Smooth muscle cell (in vitro differentiated cells): Measurements from ENCODE around the gene CNKSR1. TPM values are rescaled to one million over a fixed set of nuclear protein-coding genes. Genes with fewer than 3 reads are reported as not detected.

Experiments
- DNase-seq: peaks from one replicate; lab custom pipeline; 2025; ENCODE audit not compliant: unreplicated experiment; lab: John Stamatoyannopoulos, UW
- H2AFZ ChIP-seq: fragments of 200-600 bp; sonication (generic); 2 replicates; pipeline ENCODE4 v1.6.0; 2016; ENCODE audit warnings: antibody characterized with exemption, low read depth, mild to moderate bottlenecking
- H3F3A ChIP-seq: fragments of 200-600 bp; sonication (generic); 2 replicates; pipeline ENCODE4 v1.6.0; 2017; ENCODE audit warnings: antibody characterized with exemption, low read depth
- H3K27ac ChIP-seq: fragments of 200-600 bp; sonication (generic); 2 replicates; pipeline ENCODE4 v1.5.1; 2016; ENCODE audit warnings: low read depth, mild to moderate bottlenecking
- H3K27me3 ChIP-seq: fragments of 200-600 bp; sonication (generic); 2 replicates; pipeline ENCODE4 v1.6.1; 2016; ENCODE audit warnings: low read depth, mild to moderate bottlenecking
- H3K36me3 ChIP-seq: fragments of 200-600 bp; sonication (generic); 2 replicates; pipeline ENCODE4 v1.5.1; 2016; ENCODE audit warnings: low read depth
- H3K4me1 ChIP-seq: fragments of 200-600 bp; sonication (generic); 2 replicates; pipeline ENCODE4 v1.5.1; 2016; ENCODE audit warnings: low read depth
- H3K4me2 ChIP-seq: fragments of 200-600 bp; sonication (generic); 2 replicates; pipeline ENCODE4 v1.6.0; 2016; ENCODE audit warnings: mild to moderate bottlenecking
- H3K4me3 ChIP-seq: fragments of 200-600 bp; sonication (generic); 2 replicates; pipeline ENCODE4 v1.5.1; 2016; ENCODE audit warnings: mild to moderate bottlenecking
- H3K79me2 ChIP-seq: fragments of 200-600 bp; sonication (generic); 2 replicates; pipeline ENCODE4 v1.6.0; 2016; ENCODE audit warnings: low read depth, mild to moderate bottlenecking
- H3K9ac ChIP-seq: fragments of 200-600 bp; sonication (generic); 2 replicates; pipeline ENCODE4 v1.6.0; 2016; ENCODE audit warnings: low read depth
- H3K9me3 ChIP-seq: fragments of 200-600 bp; sonication (generic); replicated peaks from 2 replicates; pipeline ENCODE4 v1.5.1; 2016; ENCODE audit warnings: low read depth
- H4K20me1 ChIP-seq: fragments of 200-600 bp; sonication (generic); 2 replicates; pipeline ENCODE4 v1.6.0; 2016; ENCODE audit warnings: low read depth
- WGBS: methylation state at CpG from one replicate; pipeline ENCODE4 v1.1.7; 2016; ENCODE audit warnings: low lambda C conversion rate; 5-methylcytosine and 5-hydroxymethylcytosine counted together
- polyA plus RNA-seq: library from polyadenylated mRNA; unstranded; fragments of >200 nt; fragmentation: Nextera tagmentation; extraction: Ambion mirVana; gene quantifications from 2 replicates; pipeline ENCODE4 v1.2.1, GENCODE V29; 2016
- total RNA-seq: library from RNA; depleted of rRNA; stranded (reverse); fragments of >200 nt; gene quantifications from 2 replicates; pipeline ENCODE4 v1.2.3, GENCODE V29; 2014
- TF ChIP-seq, protein P1 (sequence below): fragments of 200-600 bp; sonication (generic); IDR thresholded peaks from 2 replicates; pipeline ENCODE4 v1.5.1; 2017; ENCODE audit warnings: borderline replicate concordance, mild to moderate bottlenecking, antibody characterized with exemption; ENCODE audit not compliant: insufficient read depth, poor library complexity, severe bottlenecking

Gene CNKSR1
- total and polyA plus RNA-seq, 2 experiments from 2014 or later, result 1.4 to 6.6 TPM

DNA sequence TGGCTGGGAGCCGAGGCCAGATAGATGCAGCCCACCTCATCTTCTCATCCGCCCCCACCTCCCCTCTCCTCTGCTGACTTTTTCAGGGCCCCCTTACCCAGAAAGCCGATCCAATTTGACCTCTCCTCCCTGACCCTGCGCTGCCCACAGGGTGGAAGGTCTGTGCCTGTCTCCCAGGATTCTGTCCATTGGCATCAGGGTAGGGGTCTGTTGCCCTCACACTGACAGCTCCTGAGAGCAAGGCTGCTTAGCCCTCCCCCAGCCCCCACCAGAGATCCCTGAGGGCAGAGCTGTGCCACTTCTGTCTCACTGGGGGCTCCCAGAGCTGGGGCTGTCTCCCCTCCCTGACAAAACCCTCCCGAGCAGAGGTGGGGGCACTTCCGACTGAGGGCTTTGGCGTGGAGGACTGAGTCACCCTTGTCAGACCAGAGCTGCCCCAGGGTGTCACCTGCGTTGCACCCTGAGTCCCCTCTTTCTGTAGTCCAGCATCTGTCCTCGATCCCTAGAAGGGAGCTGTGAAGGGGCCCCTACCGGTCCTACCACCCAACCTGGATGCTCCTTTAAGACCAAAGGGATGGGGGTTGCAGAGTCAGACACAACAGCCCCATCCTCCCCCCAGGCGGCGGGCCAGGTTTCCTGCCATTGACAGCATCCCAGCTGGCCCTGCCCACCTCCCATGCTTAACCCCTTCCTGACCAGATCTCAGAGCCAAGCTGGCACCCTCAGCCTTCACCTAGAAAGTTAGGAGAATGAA is 20.8 kb upstream of the CNKSR1 start:
- H3K9me3 ChIP-seq, result no peaks in the 10 kb centered on the region
- TF ChIP-seq, protein P1, sequence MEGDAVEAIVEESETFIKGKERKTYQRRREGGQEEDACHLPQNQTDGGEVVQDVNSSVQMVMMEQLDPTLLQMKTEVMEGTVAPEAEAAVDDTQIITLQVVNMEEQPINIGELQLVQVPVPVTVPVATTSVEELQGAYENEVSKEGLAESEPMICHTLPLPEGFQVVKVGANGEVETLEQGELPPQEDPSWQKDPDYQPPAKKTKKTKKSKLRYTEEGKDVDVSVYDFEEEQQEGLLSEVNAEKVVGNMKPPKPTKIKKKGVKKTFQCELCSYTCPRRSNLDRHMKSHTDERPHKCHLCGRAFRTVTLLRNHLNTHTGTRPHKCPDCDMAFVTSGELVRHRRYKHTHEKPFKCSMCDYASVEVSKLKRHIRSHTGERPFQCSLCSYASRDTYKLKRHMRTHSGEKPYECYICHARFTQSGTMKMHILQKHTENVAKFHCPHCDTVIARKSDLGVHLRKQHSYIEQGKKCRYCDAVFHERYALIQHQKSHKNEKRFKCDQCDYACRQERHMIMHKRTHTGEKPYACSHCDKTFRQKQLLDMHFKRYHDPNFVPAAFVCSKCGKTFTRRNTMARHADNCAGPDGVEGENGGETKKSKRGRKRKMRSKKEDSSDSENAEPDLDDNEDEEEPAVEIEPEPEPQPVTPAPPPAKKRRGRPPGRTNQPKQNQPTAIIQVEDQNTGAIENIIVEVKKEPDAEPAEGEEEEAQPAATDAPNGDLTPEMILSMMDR, result no peak
- H3K27me3 ChIP-seq, result peaks cover 15% of the 10 kb centered on the region
- H3K4me2 ChIP-seq, result no peak overlapping the region
- H2AFZ ChIP-seq, result no peak overlapping the region
- H3F3A ChIP-seq, result no peaks in the 10 kb centered on the region
- 24% methylated on average over 12 of the region's 12 CpGs for WGBS
- no peaks in the 10 kb centered on the region for H4K20me1 ChIP-seq
- no peak for DNase-seq
- no peaks in the 10 kb centered on the region for H3K79me2 ChIP-seq
- H3K9ac ChIP-seq, result no peak overlapping the region
- H3K4me3 ChIP-seq, result no peak overlapping the region
- no peak overlapping the region for H3K27ac ChIP-seq
- H3K4me1 ChIP-seq, result peaks cover 29% of the 10 kb centered on the region
- no peaks in the 10 kb centered on the region for H3K36me3 ChIP-seq

DNA sequence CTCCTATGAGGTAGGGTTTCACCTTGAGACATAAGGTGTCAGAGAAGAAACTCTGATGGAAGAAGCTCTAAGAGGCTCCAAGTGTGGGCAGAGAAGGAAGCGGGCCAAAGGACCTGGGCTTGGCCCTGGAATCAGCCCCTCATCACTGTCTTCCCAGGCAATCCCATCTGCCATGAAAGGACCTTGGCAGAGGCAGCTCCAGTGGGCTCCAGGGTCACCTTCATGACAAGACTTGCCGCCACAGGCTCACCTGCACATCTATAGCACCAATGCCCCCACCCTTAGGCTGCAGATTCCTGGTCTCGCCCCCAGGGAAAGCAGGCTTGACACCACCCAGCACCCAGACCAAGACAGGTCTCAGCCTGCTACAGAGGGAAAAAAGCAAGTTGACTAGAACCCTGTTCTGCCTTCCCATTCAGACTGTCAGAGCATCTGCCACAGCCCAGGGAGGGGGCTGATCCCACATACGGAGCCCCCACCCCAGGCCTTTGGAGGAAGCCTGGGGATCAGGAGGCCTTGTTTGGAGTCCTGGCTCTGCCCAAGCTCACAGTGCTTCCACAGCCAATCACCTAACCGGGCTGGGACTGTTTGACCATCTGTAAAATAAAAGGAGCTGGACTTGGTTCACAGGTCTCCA is 18.9 kb upstream of the CNKSR1 start:
- Histone ChIP-seq H3K4me1 (peaks cover 33% of the 10 kb centered on the region), H3K9me3 (no peaks in the 10 kb centered on the region), H3K36me3 (no peaks in the 10 kb centered on the region), H3K27me3 (peaks cover 15% of the 10 kb centered on the region), H3K4me2 (no peak overlapping the region), H3K27ac (no peak overlapping the region), H3K4me3 (no peak overlapping the region), H3F3A (no peaks in the 10 kb centered on the region), H4K20me1 (no peaks in the 10 kb centered on the region), H3K79me2 (no peaks in the 10 kb centered on the region), H2AFZ (no peak overlapping the region), H3K9ac (no peak overlapping the region)
- TF ChIP-seq, protein P1, result no peak
- no peak for DNase-seq
- WGBS, result 74% methylated on average over 5 of the region's 5 CpGs

DNA sequence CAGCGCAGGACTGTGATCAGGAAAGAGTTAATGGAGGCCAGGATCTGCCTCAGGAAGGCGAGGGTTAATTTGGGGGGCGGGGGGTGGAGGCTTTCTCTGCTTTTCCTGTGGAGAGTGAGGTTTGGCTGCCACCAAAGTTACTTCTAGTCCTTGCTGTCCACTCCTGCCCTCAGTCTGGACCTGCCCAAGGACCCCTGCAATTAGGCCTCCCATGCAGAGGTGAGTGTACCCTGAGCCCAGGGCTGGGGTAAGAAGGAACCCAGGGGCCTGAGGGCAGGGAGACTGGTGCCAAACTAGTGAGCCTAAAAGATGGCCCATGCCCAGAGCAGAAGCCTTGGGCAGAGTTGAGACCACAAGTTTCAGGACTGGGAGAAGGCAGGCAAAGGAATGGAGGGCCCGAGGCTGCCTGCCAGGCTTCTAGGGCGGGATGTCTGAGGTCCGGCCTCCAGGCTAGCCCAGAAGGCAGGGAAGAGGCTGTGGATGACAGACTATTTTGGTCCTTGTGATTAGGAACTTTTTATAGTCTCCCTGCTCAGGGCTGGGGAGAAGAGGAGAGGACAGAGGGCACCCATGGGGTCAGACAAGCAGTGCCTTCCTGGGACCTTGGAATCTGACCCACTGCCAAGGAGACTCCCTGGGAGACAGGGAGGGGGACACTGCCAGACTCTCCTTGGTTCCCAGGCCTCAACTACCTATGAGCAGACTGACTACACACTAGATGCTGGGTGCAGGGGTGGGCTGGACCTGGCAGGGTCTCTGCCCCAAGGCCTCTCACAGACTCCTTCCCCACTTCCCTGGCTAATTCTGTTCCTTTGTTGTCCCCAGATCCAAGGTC is 18.2 kb upstream of the CNKSR1 start, which contains the start of gene FAM110D:
Gene FAM110D (plus strand): TSS at position 172 of the 835 bp plus-strand sequence. CDS start 2,213 bp downstream, outside the sequence.
- WGBS, result 33% methylated on average over 6 of the region's 6 CpGs
- TF ChIP-seq, protein P1, result no peak
- no peaks in the 10 kb centered on the region for H4K20me1 ChIP-seq
- H3K27me3 ChIP-seq, result peaks cover 12% of the 10 kb centered on the region
- no peaks in the 10 kb centered on the region for H3F3A ChIP-seq
- H3K4me3 ChIP-seq, result no peak within 1 kb of the TSS
- H2AFZ ChIP-seq, result no peak within 1 kb of the TSS
- H3K9ac ChIP-seq, result no peak within 1 kb of the TSS
- H3K36me3 ChIP-seq, result no peaks in the 10 kb centered on the region
- DNase-seq, result no peak
- no peaks in the 10 kb centered on the region for H3K9me3 ChIP-seq
- H3K4me1 ChIP-seq, result peaks cover 31% of the 10 kb centered on the region
- no peaks in the 10 kb centered on the region for H3K79me2 ChIP-seq
- no peak within 1 kb of the TSS for H3K4me2 ChIP-seq
- H3K27ac ChIP-seq, result no peak within 1 kb of the TSS
